ENCODE results near the gene CSH1. TPM values are rescaled to one million over a fixed set of nuclear protein-coding genes. Genes with fewer than 3 reads are reported as not detected.
"Not testable (repeated sequence)": the region's sequence is repeated elsewhere in the genome, so short reads cannot be mapped to it uniquely, and the experiment has no call there.

Gene CSH1
- polyA plus RNA-seq, 1 of the 3 experiments (the other 2 are of a cell fraction): not detected

- H4K20me1 ChIP-seq (ENCODE audit: insufficient read depth); H3K9me2 ChIP-seq; H2AFZ ChIP-seq (ENCODE audit: low read depth); H3F3A ChIP-seq (replicated peaks; ENCODE audit: insufficient read depth); H3K4me3 ChIP-seq (ENCODE audit: low read depth in 2 of 2, low read length in 1 of 2); H3K79me2 ChIP-seq (ENCODE audit: insufficient read depth); H3K9me3 ChIP-seq; H3K36me3 ChIP-seq (replicated peaks in 1 of 2; ENCODE audit: control insufficient read depth in 1 of 2, insufficient read depth in 2 of 2, low read length in 1 of 2); H3K4me1 ChIP-seq (ENCODE audit: control insufficient read depth in 1 of 2, insufficient read depth in 2 of 2, low read depth in 1 of 2, low read length in 1 of 2); H3K9ac ChIP-seq; H3K27ac ChIP-seq (ENCODE audit: low read depth in 2 of 2, low read length in 1 of 2); H3K4me2 ChIP-seq; POLR2A ChIA-PET: not testable (repeated sequence)
- TF ChIP-seq RAD21 (IDR thresholded peaks at IDR 0.05; ENCODE audit: low read length): peak; percentile 39
- TF ChIP-seq CTCF (IDR thresholded peaks at IDR 0.05): peak; percentile 50
- TF ChIP-seq SMC3 (IDR thresholded peaks at IDR 0.05; ENCODE audit: low read depth, low read length): peak; percentile 7; the same call in 1 of the 2 replicates
- CTCF ChIA-PET: interaction anchor here (0.6 to 2.1 kb wide), 26 partner anchors 10 to 531 kb away, joined by 3 to 10 read pairs (median 4); partner anchors contain the start of gene CSHL1
- H3K27me3 ChIP-seq (ENCODE audit: insufficient read depth): peaks cover 11% of the 10 kb centered on the region
- DNase-seq: peak; percentile 48
- WGBS (ENCODE audit: low lambda C conversion rate): 14% methylated on average over 9 of the region's 13 CpGs
These were observed 7.1 kb downstream of the CSH1 start for GRCh38 chr17:63889026-63889848.

DNA sequence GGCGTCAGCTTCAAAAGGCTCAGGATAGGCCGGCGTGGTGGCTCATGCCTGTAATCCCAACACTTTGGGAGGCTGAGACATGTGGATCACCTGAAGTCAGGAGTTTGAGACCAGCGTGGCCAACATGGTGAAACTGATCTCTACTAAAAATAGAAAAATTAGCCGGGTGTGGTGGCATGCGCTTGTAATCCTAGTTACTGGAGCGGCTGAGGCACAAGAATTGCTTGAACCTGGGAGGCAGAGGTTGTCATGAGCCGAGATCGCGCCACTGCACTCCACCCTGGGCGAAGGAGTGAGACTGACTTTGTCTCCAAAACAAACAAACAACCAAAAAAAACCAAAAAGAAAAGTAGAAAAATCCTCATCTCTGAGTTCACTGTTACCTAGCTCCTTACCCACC is 11.3 kb downstream of the CSH1 start:
- H3K36me3 ChIP-seq (replicated peaks in 1 of 2; ENCODE audit: control insufficient read depth in 1 of 2, insufficient read depth in 2 of 2, low read length in 1 of 2); H3K27me3 ChIP-seq (ENCODE audit: insufficient read depth); H3K79me2 ChIP-seq (ENCODE audit: insufficient read depth); POLR2A ChIA-PET; H3K4me1 ChIP-seq (ENCODE audit: control insufficient read depth in 1 of 2, insufficient read depth in 2 of 2, low read depth in 1 of 2, low read length in 1 of 2); DNase-seq; H3K4me2 ChIP-seq; H3K4me3 ChIP-seq (ENCODE audit: low read depth in 2 of 2, low read length in 1 of 2); CTCF ChIA-PET; H3K9me2 ChIP-seq; H3K9me3 ChIP-seq; H4K20me1 ChIP-seq (ENCODE audit: insufficient read depth); H2AFZ ChIP-seq (ENCODE audit: low read depth); H3K9ac ChIP-seq; H3K27ac ChIP-seq (ENCODE audit: low read depth in 2 of 2, low read length in 1 of 2); H3F3A ChIP-seq (replicated peaks; ENCODE audit: insufficient read depth): not testable (repeated sequence)
- WGBS (ENCODE audit: low lambda C conversion rate): 81% methylated on average over 11 of the region's 11 CpGs

GRCh38 chr17:63882626-63883126 is 13.7 kb downstream of the CSH1 start:
- H3K4me2 ChIP-seq; H3K27me3 ChIP-seq (ENCODE audit: insufficient read depth); H3K27ac ChIP-seq (ENCODE audit: low read depth in 2 of 2, low read length in 1 of 2); DNase-seq; H3F3A ChIP-seq (replicated peaks; ENCODE audit: insufficient read depth); H3K79me2 ChIP-seq (ENCODE audit: insufficient read depth); H3K36me3 ChIP-seq (replicated peaks in 1 of 2; ENCODE audit: control insufficient read depth in 1 of 2, insufficient read depth in 2 of 2, low read length in 1 of 2); H3K4me1 ChIP-seq (ENCODE audit: control insufficient read depth in 1 of 2, insufficient read depth in 2 of 2, low read depth in 1 of 2, low read length in 1 of 2); H2AFZ ChIP-seq (ENCODE audit: low read depth); H3K9me2 ChIP-seq; H3K9me3 ChIP-seq; H3K4me3 ChIP-seq (ENCODE audit: low read depth in 2 of 2, low read length in 1 of 2); POLR2A ChIA-PET; H3K9ac ChIP-seq; H4K20me1 ChIP-seq (ENCODE audit: insufficient read depth): not testable (repeated sequence)
- CTCF ChIA-PET: interaction anchor here (1.4 to 2.7 kb wide), 3 partner anchors 17 to 110 kb away, joined by 5 to 15 read pairs (median 5); no protein-coding TSS in a partner anchor
- WGBS (ENCODE audit: low lambda C conversion rate): 69% methylated on average over 8 of the region's 9 CpGs
